GM21381 (cell line): Measurements from ENCODE around the gene DGKD.

Source experiments
- ATAC-seq: cut with Tn5 transposase; IDR thresholded peaks from one replicate; pipeline ENCODE4 v1.9.1; 2021; ENCODE audit warnings: mild to moderate bottlenecking, moderate library complexity; ENCODE audit not compliant: unreplicated experiment

Gene DGKD

GRCh38 chr2:233473386-233473791, 119.1 kb downstream of the DGKD start:
- ATAC-seq, result no peak

GRCh38 chr2:233473878-233474277, 119.6 kb downstream of the DGKD start:
- ATAC-seq, result no peak

GRCh38 chr2:233474308-233475160, 120.2 kb downstream of the DGKD start:
- ATAC-seq, result no peak

- no peak for ATAC-seq
These were observed 121.7 kb downstream of the DGKD start for GRCh38 chr2:233476063-233476410.

- no peak for ATAC-seq
These were observed 122.6 kb downstream of the DGKD start for GRCh38 chr2:233476651-233477547.

- no peak for ATAC-seq
These were observed 123.5 kb downstream of the DGKD start for GRCh38 chr2:233477548-233478433.

GRCh38 chr2:233479616-233480489, 125.6 kb downstream of the DGKD start:
- ATAC-seq, result no peak

- no peak for ATAC-seq
These were observed 126.4 kb downstream of the DGKD start for GRCh38 chr2:233480490-233481202.

GRCh38 chr2:233481368-233482142, 127.3 kb downstream of the DGKD start:
- ATAC-seq, result no peak

- ATAC-seq, result no peak
These were observed 128.3 kb downstream of the DGKD start for GRCh38 chr2:233482616-233483015.

- no peak for ATAC-seq
These were observed 131.4 kb downstream of the DGKD start for GRCh38 chr2:233485726-233486125.

GRCh38 chr2:233486357-233486756, 132.1 kb downstream of the DGKD start:
- no peak for ATAC-seq

GRCh38 chr2:233486778-233487552, 132.7 kb downstream of the DGKD start:
- ATAC-seq, result no peak

GRCh38 chr2:233487748-233488345, 133.6 kb downstream of the DGKD start:
- no peak for ATAC-seq

GRCh38 chr2:233489143-233489542, 134.8 kb downstream of the DGKD start:
- no peak for ATAC-seq

GRCh38 chr2:233489666-233490065, 135.4 kb downstream of the DGKD start:
- ATAC-seq, result no peak

GRCh38 chr2:233490831-233491230, 136.5 kb downstream of the DGKD start:
- ATAC-seq, result no peak
